Germinal center (tissue), 1 donor: ENCODE data around the gene INO80.

ENCODE experiments used
- DNase-seq: peaks from one replicate; pipeline ENCODE4 v3.0.0; 2012; ENCODE audit warnings: mixed read lengths, low spot score

The INO80 gene

GRCh38 chr15:41047474-41047873 is 68.6 kb downstream of the INO80 start:
- DNase-seq = no peak

GRCh38 chr15:41043276-41043951 is 72.7 kb downstream of the INO80 start:
- DNase-seq = no peak

GRCh38 chr15:41042851-41043250 is 73.2 kb downstream of the INO80 start:
- no peak for DNase-seq

- no peak for DNase-seq
Measured at GRCh38 chr15:41039121-41039520, 77.0 kb downstream of the INO80 start.

GRCh38 chr15:41032079-41032328 is 84.1 kb downstream of the INO80 start:
- DNase-seq = no peak

- no peak for DNase-seq
Measured at GRCh38 chr15:41031232-41032078, 84.6 kb downstream of the INO80 start.

- no peak for DNase-seq
Measured at GRCh38 chr15:41028853-41029252, 87.2 kb downstream of the INO80 start.

GRCh38 chr15:41025393-41025792 is 90.7 kb downstream of the INO80 start:
- no peak for DNase-seq

GRCh38 chr15:41024885-41025284 is 91.2 kb downstream of the INO80 start:
- no peak for DNase-seq

GRCh38 chr15:41024131-41024530 is 91.9 kb downstream of the INO80 start:
- no peak for DNase-seq

GRCh38 chr15:41022487-41023090 is 93.5 kb downstream of the INO80 start:
- DNase-seq = peak; percentile 45

GRCh38 chr15:41020829-41021228 is 95.3 kb downstream of the INO80 start:
- DNase-seq = no peak

GRCh38 chr15:41020311-41020710 is 95.8 kb downstream of the INO80 start:
- DNase-seq = no peak

- DNase-seq = no peak
Measured at GRCh38 chr15:41019174-41019573, 96.9 kb downstream of the INO80 start.

GRCh38 chr15:41018534-41018933 is 97.5 kb downstream of the INO80 start:
- DNase-seq = no peak

GRCh38 chr15:41017066-41017735 is 98.9 kb downstream of the INO80 start:
- DNase-seq = no peak

GRCh38 chr15:41013691-41014414 is 102.2 kb downstream of the INO80 start:
- DNase-seq = peak; percentile 30

GRCh38 chr15:41011055-41011815 is 104.8 kb downstream of the INO80 start:
- no peak for DNase-seq

GRCh38 chr15:41010345-41010744 is 105.7 kb downstream of the INO80 start:
- no peak for DNase-seq

GRCh38 chr15:41006479-41006878 is 109.6 kb downstream of the INO80 start:
- no peak for DNase-seq

GRCh38 chr15:41004490-41004889 is 111.6 kb downstream of the INO80 start:
- DNase-seq = no peak
